ENCODE data around the gene PICALM. TPM values are rescaled to one million over a fixed set of nuclear protein-coding genes. Genes with fewer than 3 reads are reported as not detected.

PICALM gene
- total and polyA plus RNA-seq, 9 of the 15 experiments (the other 6 are each of a cell fraction or from before 2014, with no cell fraction given) = 41.3 to 990 (median 309) TPM

DNA sequence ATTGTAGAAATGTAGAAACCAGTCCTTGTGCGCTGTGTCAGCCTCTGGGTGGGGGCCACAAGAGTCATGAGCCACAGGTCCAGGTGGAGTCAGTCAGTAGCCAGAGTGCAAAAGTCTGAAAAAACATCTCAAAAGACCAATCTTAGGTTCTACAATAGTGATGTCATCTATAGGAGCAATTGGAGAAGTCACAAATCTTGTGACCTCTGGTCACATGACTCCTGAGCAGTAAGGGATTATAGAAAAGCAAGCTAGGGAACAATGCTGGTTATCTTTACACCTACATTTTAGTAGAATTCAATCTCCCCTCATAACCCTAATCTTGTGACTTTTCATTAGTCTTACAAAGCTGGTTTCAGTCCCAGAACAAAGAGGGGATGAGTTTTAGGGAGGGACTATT, 131.0 kb downstream of the PICALM start (continued):
- TF ChIP-seq, protein P1, sequence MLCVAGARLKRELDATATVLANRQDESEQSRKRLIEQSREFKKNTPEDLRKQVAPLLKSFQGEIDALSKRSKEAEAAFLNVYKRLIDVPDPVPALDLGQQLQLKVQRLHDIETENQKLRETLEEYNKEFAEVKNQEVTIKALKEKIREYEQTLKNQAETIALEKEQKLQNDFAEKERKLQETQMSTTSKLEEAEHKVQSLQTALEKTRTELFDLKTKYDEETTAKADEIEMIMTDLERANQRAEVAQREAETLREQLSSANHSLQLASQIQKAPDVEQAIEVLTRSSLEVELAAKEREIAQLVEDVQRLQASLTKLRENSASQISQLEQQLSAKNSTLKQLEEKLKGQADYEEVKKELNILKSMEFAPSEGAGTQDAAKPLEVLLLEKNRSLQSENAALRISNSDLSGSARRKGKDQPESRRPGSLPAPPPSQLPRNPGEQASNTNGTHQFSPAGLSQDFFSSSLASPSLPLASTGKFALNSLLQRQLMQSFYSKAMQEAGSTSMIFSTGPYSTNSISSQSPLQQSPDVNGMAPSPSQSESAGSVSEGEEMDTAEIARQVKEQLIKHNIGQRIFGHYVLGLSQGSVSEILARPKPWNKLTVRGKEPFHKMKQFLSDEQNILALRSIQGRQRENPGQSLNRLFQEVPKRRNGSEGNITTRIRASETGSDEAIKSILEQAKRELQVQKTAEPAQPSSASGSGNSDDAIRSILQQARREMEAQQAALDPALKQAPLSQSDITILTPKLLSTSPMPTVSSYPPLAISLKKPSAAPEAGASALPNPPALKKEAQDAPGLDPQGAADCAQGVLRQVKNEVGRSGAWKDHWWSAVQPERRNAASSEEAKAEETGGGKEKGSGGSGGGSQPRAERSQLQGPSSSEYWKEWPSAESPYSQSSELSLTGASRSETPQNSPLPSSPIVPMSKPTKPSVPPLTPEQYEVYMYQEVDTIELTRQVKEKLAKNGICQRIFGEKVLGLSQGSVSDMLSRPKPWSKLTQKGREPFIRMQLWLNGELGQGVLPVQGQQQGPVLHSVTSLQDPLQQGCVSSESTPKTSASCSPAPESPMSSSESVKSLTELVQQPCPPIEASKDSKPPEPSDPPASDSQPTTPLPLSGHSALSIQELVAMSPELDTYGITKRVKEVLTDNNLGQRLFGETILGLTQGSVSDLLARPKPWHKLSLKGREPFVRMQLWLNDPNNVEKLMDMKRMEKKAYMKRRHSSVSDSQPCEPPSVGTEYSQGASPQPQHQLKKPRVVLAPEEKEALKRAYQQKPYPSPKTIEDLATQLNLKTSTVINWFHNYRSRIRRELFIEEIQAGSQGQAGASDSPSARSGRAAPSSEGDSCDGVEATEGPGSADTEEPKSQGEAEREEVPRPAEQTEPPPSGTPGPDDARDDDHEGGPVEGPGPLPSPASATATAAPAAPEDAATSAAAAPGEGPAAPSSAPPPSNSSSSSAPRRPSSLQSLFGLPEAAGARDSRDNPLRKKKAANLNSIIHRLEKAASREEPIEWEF (CRISPR knock-in tag; IDR thresholded peaks at IDR 0.05) = no peak
- TF ChIP-seq ZSCAN29 (IDR thresholded peaks at IDR 0.05) (no peak), TOE1 (IDR thresholded peaks at IDR 0.05; ENCODE audit: borderline replicate concordance) (peak; percentile 63; the same call in 1 of the 2 replicates), TOE1 (CRISPR knock-in tag; IDR thresholded peaks at IDR 0.05; ENCODE audit: borderline replicate concordance, low read depth) (no peak), RFX5 (IDR thresholded peaks at IDR 0.05; ENCODE audit: low read depth, low read length) (no peak), GABPB1 (CRISPR knock-in tag; IDR thresholded peaks at IDR 0.05) (no peak), MECOM (CRISPR knock-in tag; IDR thresholded peaks at IDR 0.05) (no peak), FOXA1 (IDR thresholded peaks at IDR 0.05; ENCODE audit: borderline replicate concordance) (no peak), ZNF143 (CRISPR knock-in tag; IDR thresholded peaks at IDR 0.05) (no peak), SMARCE1 (IDR thresholded peaks at IDR 0.05) (no peak), FOSL1 (tag; conservative IDR thresholded peaks at IDR 0.05) (no peak)
- TF ChIP-seq, protein P2, sequence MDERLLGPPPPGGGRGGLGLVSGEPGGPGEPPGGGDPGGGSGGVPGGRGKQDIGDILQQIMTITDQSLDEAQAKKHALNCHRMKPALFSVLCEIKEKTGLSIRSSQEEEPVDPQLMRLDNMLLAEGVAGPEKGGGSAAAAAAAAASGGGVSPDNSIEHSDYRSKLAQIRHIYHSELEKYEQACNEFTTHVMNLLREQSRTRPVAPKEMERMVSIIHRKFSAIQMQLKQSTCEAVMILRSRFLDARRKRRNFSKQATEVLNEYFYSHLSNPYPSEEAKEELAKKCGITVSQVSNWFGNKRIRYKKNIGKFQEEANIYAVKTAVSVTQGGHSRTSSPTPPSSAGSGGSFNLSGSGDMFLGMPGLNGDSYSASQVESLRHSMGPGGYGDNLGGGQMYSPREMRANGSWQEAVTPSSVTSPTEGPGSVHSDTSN (CRISPR knock-in tag; IDR thresholded peaks at IDR 0.05; ENCODE audit: low read depth) = no peak
- TF ChIP-seq, protein P2 (tag; conservative IDR thresholded peaks at IDR 0.05; ENCODE audit: low read depth) = no peak
- TF ChIP-seq, protein P3, sequence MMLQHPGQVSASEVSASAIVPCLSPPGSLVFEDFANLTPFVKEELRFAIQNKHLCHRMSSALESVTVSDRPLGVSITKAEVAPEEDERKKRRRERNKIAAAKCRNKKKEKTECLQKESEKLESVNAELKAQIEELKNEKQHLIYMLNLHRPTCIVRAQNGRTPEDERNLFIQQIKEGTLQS (IDR thresholded peaks at IDR 0.05) = peak; percentile 37; the same call in 1 of the 2 replicates
- TF ChIP-seq, protein P3 (CRISPR knock-in tag; conservative IDR thresholded peaks at IDR 0.05) = no peak
- TF ChIP-seq, protein P4, sequence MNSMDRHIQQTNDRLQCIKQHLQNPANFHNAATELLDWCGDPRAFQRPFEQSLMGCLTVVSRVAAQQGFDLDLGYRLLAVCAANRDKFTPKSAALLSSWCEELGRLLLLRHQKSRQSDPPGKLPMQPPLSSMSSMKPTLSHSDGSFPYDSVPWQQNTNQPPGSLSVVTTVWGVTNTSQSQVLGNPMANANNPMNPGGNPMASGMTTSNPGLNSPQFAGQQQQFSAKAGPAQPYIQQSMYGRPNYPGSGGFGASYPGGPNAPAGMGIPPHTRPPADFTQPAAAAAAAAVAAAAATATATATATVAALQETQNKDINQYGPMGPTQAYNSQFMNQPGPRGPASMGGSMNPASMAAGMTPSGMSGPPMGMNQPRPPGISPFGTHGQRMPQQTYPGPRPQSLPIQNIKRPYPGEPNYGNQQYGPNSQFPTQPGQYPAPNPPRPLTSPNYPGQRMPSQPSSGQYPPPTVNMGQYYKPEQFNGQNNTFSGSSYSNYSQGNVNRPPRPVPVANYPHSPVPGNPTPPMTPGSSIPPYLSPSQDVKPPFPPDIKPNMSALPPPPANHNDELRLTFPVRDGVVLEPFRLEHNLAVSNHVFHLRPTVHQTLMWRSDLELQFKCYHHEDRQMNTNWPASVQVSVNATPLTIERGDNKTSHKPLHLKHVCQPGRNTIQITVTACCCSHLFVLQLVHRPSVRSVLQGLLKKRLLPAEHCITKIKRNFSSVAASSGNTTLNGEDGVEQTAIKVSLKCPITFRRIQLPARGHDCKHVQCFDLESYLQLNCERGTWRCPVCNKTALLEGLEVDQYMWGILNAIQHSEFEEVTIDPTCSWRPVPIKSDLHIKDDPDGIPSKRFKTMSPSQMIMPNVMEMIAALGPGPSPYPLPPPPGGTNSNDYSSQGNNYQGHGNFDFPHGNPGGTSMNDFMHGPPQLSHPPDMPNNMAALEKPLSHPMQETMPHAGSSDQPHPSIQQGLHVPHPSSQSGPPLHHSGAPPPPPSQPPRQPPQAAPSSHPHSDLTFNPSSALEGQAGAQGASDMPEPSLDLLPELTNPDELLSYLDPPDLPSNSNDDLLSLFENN (IDR thresholded peaks at IDR 0.05; ENCODE audit: low read depth in 2 of 2, low read length in 2 of 2) = no peak

Measured in K562 (cell line).